Measurements from ENCODE around the gene FASTKD3.
A peak's percentile ranks its signal among the peaks of the same experiment; 100 is the strongest.

The FASTKD3 gene

GRCh38 chr5:7846327-7846726 lies 22.5 kb downstream of the FASTKD3 start:
- no peak for DNase-seq

GRCh38 chr5:7845557-7845956 lies 23.3 kb downstream of the FASTKD3 start:
- DNase-seq = no peak

DNA sequence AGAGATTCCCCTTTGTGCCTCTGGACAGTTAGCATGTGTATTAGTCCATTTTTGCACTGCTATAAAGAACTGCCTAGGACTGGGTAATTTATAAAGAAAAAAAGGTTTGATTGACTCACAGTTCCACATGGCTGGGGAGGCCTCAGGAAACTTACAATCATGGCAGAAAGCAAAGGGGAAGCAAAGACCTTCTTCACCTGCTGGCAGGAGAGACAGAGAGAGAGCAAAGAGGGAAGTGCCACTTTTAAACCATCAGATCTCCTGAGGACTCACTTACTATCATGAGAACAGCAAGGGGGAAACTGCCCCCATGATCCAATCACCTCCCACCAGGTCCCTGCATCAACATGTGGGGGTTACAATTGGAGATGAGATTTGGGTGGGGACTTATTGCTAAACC lies 23.9 kb downstream of the FASTKD3 start:
- DNase-seq = no peak

DNA sequence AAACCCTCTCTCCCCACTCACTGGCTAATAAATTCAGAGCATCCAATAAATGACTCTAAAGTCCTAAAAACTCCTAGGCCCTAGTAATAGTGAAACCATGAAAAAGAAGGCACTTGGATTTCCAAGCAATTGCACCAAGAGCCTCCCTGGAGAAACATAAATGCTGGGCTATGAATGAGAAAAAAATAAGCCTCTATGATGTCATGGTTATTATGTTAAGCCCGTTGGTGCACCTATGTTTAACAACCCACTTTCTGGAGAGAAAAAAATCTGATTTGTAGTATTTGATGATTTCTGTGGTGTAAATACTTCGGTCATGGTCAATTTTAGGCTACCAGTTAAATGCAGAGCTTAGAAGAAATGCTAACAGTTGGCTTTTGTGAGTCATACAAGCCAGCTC lies 26.3 kb downstream of the FASTKD3 start:
- no peak for DNase-seq

DNA sequence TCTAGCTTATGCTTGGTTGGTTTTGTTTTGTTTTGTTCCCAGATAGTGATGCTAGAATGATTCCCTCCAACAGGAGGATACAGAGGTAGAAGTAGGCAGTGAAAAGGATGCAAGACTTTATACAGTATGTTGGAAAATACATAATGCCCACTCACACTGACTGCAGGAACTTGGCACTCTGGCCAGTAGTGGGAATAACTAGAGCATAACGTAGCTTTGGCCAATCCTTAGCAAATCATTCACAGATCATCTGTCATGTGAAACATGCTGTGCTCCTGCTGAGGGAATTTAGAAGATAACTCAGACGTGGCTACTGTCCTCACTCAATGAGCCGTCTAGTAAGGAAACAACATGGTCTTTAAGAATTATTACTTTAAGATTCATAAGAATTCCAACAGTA lies 31.4 kb downstream of the FASTKD3 start:
- DNase-seq = no peak

- DNase-seq = no peak
Measured at GRCh38 chr5:7834982-7835381, 33.8 kb downstream of the FASTKD3 start.

DNA sequence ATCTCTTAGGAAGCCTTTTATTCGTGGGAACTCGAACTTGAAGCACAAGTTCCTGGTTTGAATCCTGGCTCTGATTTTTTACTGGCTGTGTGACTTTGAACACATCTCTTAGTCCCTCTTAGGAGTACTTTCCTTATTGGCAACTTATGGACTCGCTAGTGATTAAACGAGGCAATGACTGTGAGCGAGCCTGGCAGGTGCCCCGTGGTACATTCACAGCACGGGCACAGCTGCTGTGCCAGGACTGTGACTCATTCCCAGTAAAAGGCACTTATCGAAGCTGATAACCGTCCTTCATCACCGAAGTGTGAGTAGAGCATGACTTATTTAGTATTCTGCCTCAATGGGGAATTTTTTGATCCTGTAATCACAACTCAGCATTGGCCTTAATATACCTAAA lies 40.6 kb downstream of the FASTKD3 start:
- DNase-seq = no peak

GRCh38 chr5:7827610-7828009 lies 41.2 kb downstream of the FASTKD3 start:
- no peak for DNase-seq

DNA sequence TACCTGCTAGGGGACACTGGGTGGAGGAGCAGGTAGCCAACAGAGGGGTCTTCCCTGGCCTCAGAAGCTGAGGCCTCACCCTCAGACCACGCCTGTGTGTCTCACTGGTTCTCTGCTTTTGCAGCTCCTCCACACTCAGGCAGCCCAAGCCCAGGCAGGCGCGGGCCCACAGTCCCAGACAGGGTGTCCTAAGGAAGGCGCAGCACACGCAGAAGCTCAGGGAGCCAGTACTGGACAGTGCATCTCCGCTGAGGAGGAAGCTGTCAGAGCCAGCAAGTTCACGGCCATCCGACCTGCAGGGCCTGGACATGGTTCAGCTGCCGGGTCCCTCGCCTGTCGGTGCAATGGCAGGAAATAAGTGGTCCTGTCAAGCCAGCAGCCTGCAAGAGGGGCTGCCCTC lies 43.2 kb downstream of the FASTKD3 start:
- no peak for DNase-seq

GRCh38 chr5:7824995-7825394 lies 43.8 kb downstream of the FASTKD3 start:
- DNase-seq = no peak

GRCh38 chr5:7823594-7823993 lies 45.2 kb downstream of the FASTKD3 start:
- DNase-seq = no peak

GRCh38 chr5:7822449-7822848 lies 46.4 kb downstream of the FASTKD3 start:
- no peak for DNase-seq

GRCh38 chr5:7816535-7816901 lies 52.3 kb downstream of the FASTKD3 start:
- no peak for DNase-seq

GRCh38 chr5:7815892-7816534 lies 52.8 kb downstream of the FASTKD3 start:
- DNase-seq = peak; percentile 57

- DNase-seq = no peak
Measured at GRCh38 chr5:7814816-7815215, 54.0 kb downstream of the FASTKD3 start.

DNA sequence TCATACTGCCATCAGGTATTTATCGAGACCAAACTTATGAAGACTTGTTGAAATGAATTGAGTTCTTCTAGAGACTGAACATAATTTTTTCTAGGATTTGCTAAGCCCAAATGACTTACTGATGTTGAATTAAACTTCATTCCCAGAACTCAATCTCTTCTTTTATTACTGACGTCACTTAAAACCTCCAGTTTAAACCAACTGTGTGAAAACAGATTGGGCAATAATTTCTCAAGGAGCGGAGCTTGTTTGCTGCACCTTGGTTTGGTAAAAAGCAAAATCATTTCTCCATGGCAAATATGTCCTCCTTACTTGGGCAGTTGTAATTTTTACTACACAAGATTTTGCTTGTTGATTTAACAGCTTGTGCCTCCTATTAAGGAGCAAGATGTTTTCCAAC lies 55.3 kb downstream of the FASTKD3 start:
- DNase-seq = no peak

GRCh38 chr5:7813007-7813406 lies 55.8 kb downstream of the FASTKD3 start:
- no peak for DNase-seq

GRCh38 chr5:7811715-7812114 lies 57.1 kb downstream of the FASTKD3 start:
- DNase-seq = no peak

All from CD4-positive, alpha-beta T cell treated with Interleukin-17A for 1 hour (primary cell).